ENCODE results near the gene PALLD. TPM values are rescaled to one million over a fixed set of nuclear protein-coding genes. Genes with fewer than 3 reads are reported as not detected.

Gene PALLD
- polyA plus RNA-seq, 1 donor from 2014 or later: 20.5 TPM

DNA sequence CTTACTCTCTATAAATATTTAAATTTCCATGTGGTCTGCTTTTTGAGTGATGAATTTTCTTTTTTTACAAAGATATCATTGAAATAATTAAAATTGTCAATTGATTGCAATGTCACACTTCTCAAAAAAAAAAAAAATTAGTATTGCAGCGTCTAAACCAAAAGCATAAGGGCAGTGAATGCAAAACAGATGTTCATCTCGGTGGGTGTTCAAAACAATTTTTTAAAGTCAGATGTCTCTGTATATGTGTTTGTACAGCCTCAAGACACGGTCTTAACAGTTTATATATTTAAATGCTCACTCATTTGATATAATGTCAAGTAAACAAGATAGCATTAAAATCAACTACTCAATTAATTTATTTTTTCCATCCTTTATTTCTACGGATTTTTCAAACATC is 52.3 kb downstream of the PALLD start:
- H3F3A ChIP-seq (ENCODE audit: insufficient read depth, low read length, poor library complexity, severe bottlenecking): no peaks in the 10 kb centered on the region
- no peaks in the 10 kb centered on the region for H4K20me1 ChIP-seq (ENCODE audit: insufficient read depth)
- H3K9ac ChIP-seq (ENCODE audit: low read length): no peak overlapping the region
- H3K4me2 ChIP-seq (ENCODE audit: low read length): no peak overlapping the region
- H3K79me2 ChIP-seq (replicated peaks; ENCODE audit: insufficient read depth, low read length): no peaks in the 10 kb centered on the region
- no peaks in the 10 kb centered on the region for H3K9me3 ChIP-seq (ENCODE audit: low read length)
- H3K27ac ChIP-seq (ENCODE audit: low read length): no peak overlapping the region
- H2AFZ ChIP-seq (ENCODE audit: low read depth, low read length): no peak overlapping the region
- no peaks in the 10 kb centered on the region for H3K27me3 ChIP-seq (ENCODE audit: insufficient read depth, low read depth, low read length)
- H3K36me3 ChIP-seq (ENCODE audit: insufficient read depth, low read length): no peaks in the 10 kb centered on the region
- no peak overlapping the region for H3K4me3 ChIP-seq (ENCODE audit: low read length)
- TF ChIP-seq MXI1 (conservative IDR thresholded peaks at IDR 0.05; ENCODE audit: poor library complexity, severe bottlenecking) (no peak), CTCF (IDR thresholded peaks at IDR 0.05; ENCODE audit: poor library complexity, severe bottlenecking) (no peak), RAD21 (conservative IDR thresholded peaks at IDR 0.05) (no peak), EP300 (conservative IDR thresholded peaks at IDR 0.05; ENCODE audit: poor library complexity, severe bottlenecking) (no peak), EZH2 (IDR thresholded peaks at IDR 0.05; ENCODE audit: borderline replicate concordance, insufficient read depth, low read length, poor library complexity, severe bottlenecking) (no peak), REST (IDR thresholded peaks at IDR 0.05; ENCODE audit: borderline replicate concordance) (no peak), SMC3 (conservative IDR thresholded peaks at IDR 0.05; ENCODE audit: poor library complexity) (no peak), POLR2AphosphoS5 (IDR thresholded peaks at IDR 0.05) (no peak), TAF1 (IDR thresholded peaks at IDR 0.05; ENCODE audit: low read depth) (no peak)
- no peaks in the 10 kb centered on the region for H3K9me2 ChIP-seq (ENCODE audit: insufficient read depth, low read length)

DNA sequence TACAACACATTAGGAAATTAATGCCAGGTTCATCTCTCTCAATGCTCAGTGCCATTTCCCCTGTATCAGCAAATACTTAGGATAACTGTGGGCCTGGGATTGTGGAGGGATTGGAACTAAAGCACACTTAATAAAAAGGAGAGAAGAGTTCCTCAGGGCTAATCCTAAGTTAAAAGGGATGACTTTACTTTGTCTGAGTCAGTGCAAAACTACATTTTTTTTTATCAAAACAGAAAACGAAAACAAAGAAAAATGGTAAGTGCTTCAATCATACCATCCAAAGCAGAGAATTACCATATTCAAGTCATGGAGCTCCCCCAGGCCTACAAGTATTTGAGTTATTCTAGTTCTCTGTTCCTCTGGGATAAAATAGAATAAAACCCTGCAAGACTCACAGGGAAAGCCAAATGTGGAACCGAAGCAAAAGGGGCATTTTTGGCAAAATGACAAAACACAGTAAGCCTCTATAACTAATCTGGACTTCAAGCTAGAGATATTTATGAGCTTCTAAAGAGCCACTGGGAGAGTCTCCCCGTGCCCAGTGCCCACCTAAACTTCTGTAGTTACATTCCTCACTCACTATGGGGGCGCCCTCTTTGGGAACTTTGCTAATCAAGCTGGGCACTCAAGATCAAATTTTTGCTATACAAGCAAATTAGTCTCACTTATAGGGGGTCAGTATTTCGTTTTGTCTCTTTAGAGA is 53.4 kb downstream of the PALLD start:
- TF ChIP-seq TAF1 (IDR thresholded peaks at IDR 0.05; ENCODE audit: low read depth) (no peak), EP300 (conservative IDR thresholded peaks at IDR 0.05; ENCODE audit: poor library complexity, severe bottlenecking) (no peak), CTCF (IDR thresholded peaks at IDR 0.05; ENCODE audit: poor library complexity, severe bottlenecking) (no peak), EZH2 (IDR thresholded peaks at IDR 0.05; ENCODE audit: borderline replicate concordance, insufficient read depth, low read length, poor library complexity, severe bottlenecking) (no peak), MXI1 (conservative IDR thresholded peaks at IDR 0.05; ENCODE audit: poor library complexity, severe bottlenecking) (no peak), RAD21 (conservative IDR thresholded peaks at IDR 0.05) (no peak), POLR2AphosphoS5 (IDR thresholded peaks at IDR 0.05) (no peak), REST (IDR thresholded peaks at IDR 0.05; ENCODE audit: borderline replicate concordance) (no peak), SMC3 (conservative IDR thresholded peaks at IDR 0.05; ENCODE audit: poor library complexity) (no peak)
- Histone ChIP-seq H3K27ac (ENCODE audit: low read length) (no peak overlapping the region), H3K4me3 (ENCODE audit: low read length) (no peak overlapping the region), H3K36me3 (ENCODE audit: insufficient read depth, low read length) (no peaks in the 10 kb centered on the region), H4K20me1 (ENCODE audit: insufficient read depth) (no peaks in the 10 kb centered on the region), H3F3A (ENCODE audit: insufficient read depth, low read length, poor library complexity, severe bottlenecking) (no peaks in the 10 kb centered on the region), H3K9ac (ENCODE audit: low read length) (no peak overlapping the region), H3K9me2 (ENCODE audit: insufficient read depth, low read length) (no peaks in the 10 kb centered on the region), H3K79me2 (replicated peaks; ENCODE audit: insufficient read depth, low read length) (no peaks in the 10 kb centered on the region), H2AFZ (ENCODE audit: low read depth, low read length) (no peak overlapping the region), H3K4me2 (ENCODE audit: low read length) (no peak overlapping the region), H3K27me3 (ENCODE audit: insufficient read depth, low read depth, low read length) (no peaks in the 10 kb centered on the region), H3K9me3 (ENCODE audit: low read length) (no peaks in the 10 kb centered on the region)
